MM.1S (cell line): Measurements from ENCODE around the gene XIRP2.

Source experiments
- CTCF ChIP-seq: fragments of 300-600 bp; sonication (generic); IDR thresholded peaks from 2 replicates; pipeline ENCODE4 v1.5.1; 2016; ENCODE audit warnings: antibody characterized with exemption, low read length, mixed read lengths
- EZH2 ChIP-seq: fragments of 300-600 bp; sonication (generic); optimal IDR thresholded peaks from 2 replicates; pipeline ENCODE3; 2017; ENCODE audit warnings: low read depth, mild to moderate bottlenecking, antibody characterized with exemption, low read length, mixed read lengths

- TF ChIP-seq CTCF (no peak), EZH2 (no peak)
These were observed 295.7 kb downstream of the XIRP2 start for GRCh38 chr2:167183931-167184330.
